ENCODE data around the gene CRYAB. TPM values are rescaled to one million over a fixed set of nuclear protein-coding genes. Genes with fewer than 3 reads are reported as not detected.

The CRYAB gene
- total RNA-seq, 2 donors from 2014 or later: not detected

DNA sequence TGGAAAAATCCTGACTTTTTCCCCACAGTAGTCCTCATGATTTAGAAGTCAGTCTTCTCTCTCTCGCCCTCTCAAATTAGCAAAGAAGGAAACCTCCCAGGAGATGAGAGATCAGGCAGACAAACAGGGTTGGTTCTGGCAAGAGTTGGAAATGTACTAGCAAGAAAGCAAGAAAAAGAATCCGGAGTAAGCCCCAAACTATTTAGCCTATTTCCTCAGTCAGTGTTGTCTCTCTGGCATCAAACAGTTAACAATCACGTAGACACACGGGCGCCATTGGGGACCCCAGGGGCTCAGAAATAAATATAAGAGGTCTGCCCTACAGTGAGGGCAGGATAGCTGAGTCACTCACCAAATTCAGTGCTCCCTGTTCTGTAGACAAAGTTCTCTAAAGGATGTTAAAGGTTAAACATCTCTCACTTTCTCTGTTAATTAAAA, 11.8 kb upstream of the CRYAB start:
- H3K27me3 Mint-ChIP-seq: peaks cover 3% of the 10 kb centered on the region
- no peak overlapping the region for H3K4me3 Mint-ChIP-seq
- no peak for ATAC-seq (replicated peaks)
- no peaks in the 10 kb centered on the region for H3K9me3 Mint-ChIP-seq
- no peaks in the 10 kb centered on the region for H3K4me1 Mint-ChIP-seq
- H3K27ac Mint-ChIP-seq: peak overlapping the region; percentile 34
- no peaks in the 10 kb centered on the region for H3K36me3 Mint-ChIP-seq (ENCODE audit: low read depth)

DNA sequence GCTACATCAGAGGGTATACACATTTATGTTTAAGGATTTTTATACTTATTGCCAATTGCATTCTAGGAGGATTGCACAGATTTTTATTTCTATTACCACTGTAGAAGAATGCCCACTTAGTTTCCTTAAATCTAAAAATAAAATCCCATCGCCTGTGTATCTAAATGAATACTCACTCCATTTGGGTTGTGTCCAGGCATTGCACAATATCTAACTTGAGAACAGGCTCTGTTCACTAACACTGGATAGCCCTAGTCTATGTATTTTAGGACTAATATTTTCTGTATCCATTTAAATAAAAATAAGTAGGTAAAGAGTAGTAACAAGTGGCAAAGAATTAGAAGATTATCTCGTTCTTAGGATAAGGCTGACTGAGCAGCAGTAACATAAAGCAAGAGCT, 11.2 kb upstream of the CRYAB start:
- Mint-ChIP-seq H3K27ac (peak overlapping the region; percentile 34), H3K9me3 (no peaks in the 10 kb centered on the region), H3K4me1 (no peaks in the 10 kb centered on the region), H3K36me3 (ENCODE audit: low read depth) (no peaks in the 10 kb centered on the region), H3K4me3 (no peak overlapping the region), H3K27me3 (peaks cover 3% of the 10 kb centered on the region)
- ATAC-seq (replicated peaks): no peak

DNA sequence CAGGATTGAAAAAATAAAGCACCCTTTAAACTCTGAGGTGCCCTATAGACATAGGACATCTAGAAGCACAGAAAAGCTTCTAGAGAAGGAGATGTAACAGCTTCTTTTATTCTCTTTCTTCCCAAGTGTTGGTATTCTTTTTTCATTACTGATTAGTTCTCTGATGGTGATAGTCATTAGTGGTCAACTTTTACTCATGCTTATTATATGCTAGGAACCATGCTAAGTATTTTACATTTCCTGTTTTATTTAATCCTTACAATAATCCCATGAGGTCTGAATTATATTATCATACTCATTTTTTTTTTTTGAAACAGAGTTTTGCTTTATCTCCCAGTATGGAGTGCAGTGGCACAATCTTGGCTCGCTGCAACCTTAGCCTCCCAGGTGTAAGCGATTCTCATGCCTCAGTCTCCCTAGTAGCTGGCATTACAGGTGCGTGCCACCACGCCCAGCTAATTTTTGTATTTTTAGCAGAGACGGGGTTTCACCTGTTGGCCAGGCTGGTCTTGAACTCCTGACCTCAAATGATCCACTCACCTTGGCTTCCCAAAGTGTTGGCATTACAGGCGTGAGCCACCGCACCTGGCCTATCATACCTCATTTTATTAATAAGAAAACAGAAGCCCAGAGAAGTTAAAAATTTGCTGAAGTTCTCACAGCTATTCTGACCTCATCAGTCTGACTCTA, 10.1 kb upstream of the CRYAB start:
- Mint-ChIP-seq H3K4me3 (no peak overlapping the region), H3K36me3 (ENCODE audit: low read depth) (no peaks in the 10 kb centered on the region), H3K27ac (no peak overlapping the region), H3K4me1 (no peaks in the 10 kb centered on the region), H3K9me3 (no peaks in the 10 kb centered on the region), H3K27me3 (peaks cover 8% of the 10 kb centered on the region)
- ATAC-seq (replicated peaks): no peak

DNA sequence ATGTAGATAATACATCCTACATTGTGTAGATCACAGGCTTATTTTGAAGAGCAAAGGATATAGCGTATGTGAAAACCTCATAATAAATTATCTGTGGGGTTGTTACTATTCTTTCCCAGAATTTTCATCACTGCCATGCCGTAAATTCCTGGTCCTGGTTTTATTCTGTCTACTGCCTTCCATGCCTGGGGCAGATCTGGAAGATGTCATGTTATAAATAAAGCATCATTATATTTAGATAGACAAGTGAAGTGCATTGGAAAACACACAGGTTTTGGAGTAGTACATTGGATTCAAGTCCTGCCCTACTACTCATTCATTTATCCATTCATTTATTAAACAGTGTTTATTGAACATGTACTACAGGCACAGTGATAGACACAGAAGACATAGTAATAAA, 9.3 kb upstream of the CRYAB start:
- Mint-ChIP-seq H3K27ac (no peak overlapping the region), H3K9me3 (no peaks in the 10 kb centered on the region), H3K4me3 (no peak overlapping the region), H3K27me3 (peaks cover 15% of the 10 kb centered on the region), H3K36me3 (ENCODE audit: low read depth) (no peaks in the 10 kb centered on the region), H3K4me1 (no peaks in the 10 kb centered on the region)
- no peak for ATAC-seq (replicated peaks)

DNA sequence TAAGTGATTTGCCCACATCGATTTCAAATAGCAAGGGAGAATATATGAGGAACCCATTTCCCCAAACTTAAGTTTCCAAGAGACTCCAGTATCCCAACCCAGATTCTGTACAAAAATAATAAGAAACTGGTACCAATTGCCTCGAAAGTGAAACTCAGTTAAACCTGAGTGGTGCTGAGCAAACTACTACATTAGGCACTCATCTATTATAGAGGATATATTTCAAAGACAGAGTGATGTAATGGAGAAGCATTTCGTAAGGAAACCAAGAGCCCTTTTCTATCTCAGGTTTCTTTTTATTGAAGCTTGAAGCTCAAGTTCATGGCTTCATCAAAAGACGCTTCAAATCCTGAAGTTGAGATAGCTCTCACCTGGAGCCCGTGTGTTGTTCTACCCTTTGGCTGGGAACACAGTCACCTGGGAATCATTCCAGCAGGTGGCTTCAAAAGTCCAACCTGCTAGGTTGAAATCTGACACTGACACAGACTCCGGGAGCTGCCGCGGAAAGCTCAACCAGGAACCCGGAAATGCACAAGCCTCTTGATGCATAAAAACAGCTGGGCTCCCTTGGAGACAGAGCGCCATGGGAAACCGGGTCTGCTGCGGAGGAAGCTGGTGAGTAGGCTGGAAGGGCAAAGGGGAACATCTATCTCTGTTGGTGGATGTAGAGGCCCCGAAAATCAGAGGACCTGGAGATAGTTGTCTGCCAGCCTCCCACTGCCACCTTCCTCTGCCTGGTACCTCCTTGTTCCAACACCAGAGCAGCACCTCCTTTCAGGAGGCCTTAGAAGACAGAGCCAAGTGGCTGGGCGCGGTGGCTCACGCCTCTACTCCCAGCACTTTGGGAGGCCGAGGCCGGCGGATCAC, 7.1 kb upstream of the CRYAB start, which contains the start of gene C11orf52:
TSS of gene C11orf52 (plus strand) at position 524 of the 867 bp plus-strand sequence. CDS start at position 584, 60 bp downstream.
- Mint-ChIP-seq H3K4me1 (no peaks in the 10 kb centered on the region), H3K27ac (no peak within 1 kb of the TSS)

DNA sequence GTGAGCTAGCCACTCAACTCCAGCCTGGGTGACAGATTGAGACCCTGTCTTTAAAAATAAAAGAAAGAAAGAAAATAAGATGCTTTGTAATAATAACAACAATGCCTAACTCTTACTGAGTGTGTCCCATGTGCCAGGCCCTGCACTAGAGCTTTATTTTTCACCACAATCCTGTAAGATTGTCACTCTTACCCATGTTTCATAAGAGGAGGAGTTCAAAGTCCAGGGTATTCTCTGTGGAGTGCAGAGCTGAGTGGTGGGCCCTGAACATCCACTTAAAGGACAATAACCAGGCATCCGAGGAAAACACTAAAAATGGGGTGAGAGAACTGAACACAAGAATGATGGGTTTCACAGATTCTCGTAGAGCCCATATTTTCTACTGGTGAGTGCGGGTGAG, 6.2 kb upstream of the CRYAB start:
- Mint-ChIP-seq H3K4me1 (no peaks in the 10 kb centered on the region), H3K4me3 (no peak overlapping the region), H3K9me3 (no peaks in the 10 kb centered on the region), H3K36me3 (ENCODE audit: low read depth) (no peaks in the 10 kb centered on the region), H3K27ac (no peak overlapping the region), H3K27me3 (peaks cover 31% of the 10 kb centered on the region)
- no peak for ATAC-seq (replicated peaks)

More for the DNA sequence above, 7.1 kb upstream of the CRYAB start, which contains the start of gene C11orf52:
- peaks cover 26% of the 10 kb centered on the region for H3K27me3 Mint-ChIP-seq
- H3K36me3 Mint-ChIP-seq (ENCODE audit: low read depth): no peaks in the 10 kb centered on the region
- no peak within 1 kb of the TSS for H3K4me3 Mint-ChIP-seq
- no peak for ATAC-seq (replicated peaks)
- no peaks in the 10 kb centered on the region for H3K9me3 Mint-ChIP-seq

DNA sequence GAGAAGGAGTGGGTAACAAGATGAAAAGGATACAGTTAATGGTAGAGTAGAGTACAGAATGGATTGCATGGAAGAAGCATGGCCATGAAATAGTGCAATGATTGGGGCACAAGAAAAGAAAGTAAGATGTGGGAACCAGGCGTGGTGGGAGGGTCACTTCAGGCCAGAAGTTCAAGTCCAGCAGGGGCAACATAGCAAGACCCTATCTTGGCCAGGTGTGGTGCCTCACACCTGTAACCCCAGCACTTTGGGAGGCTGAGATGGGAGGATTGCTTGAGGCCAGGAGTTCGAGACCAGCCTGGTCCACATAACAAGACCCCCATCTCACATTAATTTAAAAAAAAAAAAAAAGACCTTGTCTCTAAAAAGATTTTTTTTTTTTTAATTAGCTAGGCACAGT, 5.7 kb upstream of the CRYAB start:
- Mint-ChIP-seq H3K36me3 (ENCODE audit: low read depth) (no peaks in the 10 kb centered on the region), H3K27me3 (peaks cover 31% of the 10 kb centered on the region), H3K4me3 (no peak overlapping the region), H3K9me3 (no peaks in the 10 kb centered on the region), H3K4me1 (no peaks in the 10 kb centered on the region), H3K27ac (no peak overlapping the region)
- no peak for ATAC-seq (replicated peaks)

DNA sequence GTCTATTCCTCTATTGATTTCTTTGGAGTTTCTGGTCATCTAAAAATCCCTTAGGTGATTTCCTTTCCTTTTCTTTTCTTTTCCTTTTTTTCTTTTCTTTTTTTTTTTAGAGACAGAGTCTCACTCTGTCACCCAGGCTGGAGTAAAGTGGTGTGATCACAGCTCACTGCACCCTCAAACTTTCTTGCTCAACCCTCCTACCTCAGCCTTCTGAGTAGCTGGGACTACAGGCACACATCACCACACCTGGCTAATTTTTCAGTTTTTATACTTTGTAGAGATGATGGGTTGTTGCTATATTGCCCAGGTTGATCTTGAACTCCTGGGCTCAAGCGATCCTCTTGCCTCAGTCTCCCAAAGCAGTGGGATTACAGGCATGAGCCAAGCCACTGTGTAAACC, 5.2 kb upstream of the CRYAB start:
- no peak for ATAC-seq (replicated peaks)

DNA sequence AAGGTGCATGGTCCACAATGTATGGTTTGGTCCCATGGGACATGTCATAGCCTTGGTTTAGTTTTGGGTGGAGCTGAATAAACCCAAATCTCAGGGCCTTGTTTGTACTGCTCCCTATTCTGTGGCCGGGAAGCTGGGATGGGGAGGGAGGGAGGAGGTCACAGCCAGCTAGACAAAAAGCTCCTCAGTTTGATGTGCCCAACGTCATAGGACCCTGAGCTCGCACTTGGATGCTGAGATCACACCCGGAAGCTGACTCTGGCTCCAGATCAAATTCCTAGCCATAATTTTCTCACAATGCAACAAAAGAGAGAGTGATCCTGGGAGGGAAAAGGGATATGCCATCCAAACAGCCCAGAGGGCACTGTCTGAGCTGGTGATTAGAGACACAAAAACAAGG, 2.4 kb upstream of the CRYAB start:
- no peaks in the 10 kb centered on the region for H3K9me3 Mint-ChIP-seq
- no peak overlapping the region for H3K27ac Mint-ChIP-seq
- H3K4me1 Mint-ChIP-seq: no peaks in the 10 kb centered on the region
- H3K27me3 Mint-ChIP-seq: peaks cover 46% of the 10 kb centered on the region
- H3K36me3 Mint-ChIP-seq (ENCODE audit: low read depth): no peaks in the 10 kb centered on the region
- ATAC-seq (replicated peaks): no peak
- H3K4me3 Mint-ChIP-seq: no peak overlapping the region

More for the DNA sequence above, 5.2 kb upstream of the CRYAB start:
- H3K4me3 Mint-ChIP-seq: no peak overlapping the region
- peaks cover 37% of the 10 kb centered on the region for H3K27me3 Mint-ChIP-seq
- H3K27ac Mint-ChIP-seq: no peak overlapping the region
- H3K9me3 Mint-ChIP-seq: no peaks in the 10 kb centered on the region
- H3K36me3 Mint-ChIP-seq (ENCODE audit: low read depth): no peaks in the 10 kb centered on the region
- no peaks in the 10 kb centered on the region for H3K4me1 Mint-ChIP-seq

DNA sequence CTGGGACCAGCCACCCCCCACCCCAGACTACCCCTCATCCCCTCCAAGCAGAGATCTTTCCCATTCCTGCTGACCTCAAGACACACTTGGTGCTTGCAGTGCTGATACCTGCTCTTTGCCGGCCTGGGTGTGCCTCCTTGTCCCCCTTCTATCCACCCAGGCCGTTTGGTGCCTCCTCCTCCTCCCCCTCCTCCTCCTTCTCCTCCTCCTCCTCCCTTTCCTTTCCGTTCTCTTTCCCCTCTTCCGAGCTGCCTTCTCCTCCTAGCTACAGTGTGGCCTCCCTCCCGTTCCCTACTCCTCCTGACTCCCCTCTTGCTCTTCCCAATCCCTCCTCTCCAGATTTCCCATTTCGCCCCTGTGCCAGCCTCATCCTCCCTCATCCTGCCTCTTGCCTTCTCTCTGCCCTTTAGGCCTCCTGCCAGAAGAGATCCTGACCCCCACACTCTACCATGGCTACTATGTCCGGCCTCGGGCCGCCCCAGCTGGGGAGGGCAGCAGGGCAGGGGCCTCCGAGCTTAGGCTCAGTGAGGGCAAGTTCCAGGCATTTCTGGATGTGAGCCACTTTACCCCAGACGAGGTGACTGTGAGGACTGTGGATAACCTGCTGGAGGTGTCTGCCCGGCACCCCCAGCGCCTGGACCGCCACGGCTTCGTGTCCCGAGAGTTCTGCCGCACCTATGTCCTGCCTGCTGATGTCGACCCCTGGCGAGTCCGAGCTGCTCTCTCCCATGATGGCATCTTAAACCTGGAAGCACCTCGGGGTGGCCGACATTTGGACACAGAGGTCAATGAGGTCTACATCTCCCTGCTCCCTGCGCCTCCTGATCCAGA, 1.7 kb upstream of the CRYAB start:
- no peak for ATAC-seq (replicated peaks)
- Mint-ChIP-seq H3K9me3 (no peaks in the 10 kb centered on the region), H3K4me1 (no peaks in the 10 kb centered on the region), H3K4me3 (no peak overlapping the region), H3K27ac (no peak overlapping the region), H3K36me3 (ENCODE audit: low read depth) (no peaks in the 10 kb centered on the region), H3K27me3 (peaks cover 46% of the 10 kb centered on the region)

DNA sequence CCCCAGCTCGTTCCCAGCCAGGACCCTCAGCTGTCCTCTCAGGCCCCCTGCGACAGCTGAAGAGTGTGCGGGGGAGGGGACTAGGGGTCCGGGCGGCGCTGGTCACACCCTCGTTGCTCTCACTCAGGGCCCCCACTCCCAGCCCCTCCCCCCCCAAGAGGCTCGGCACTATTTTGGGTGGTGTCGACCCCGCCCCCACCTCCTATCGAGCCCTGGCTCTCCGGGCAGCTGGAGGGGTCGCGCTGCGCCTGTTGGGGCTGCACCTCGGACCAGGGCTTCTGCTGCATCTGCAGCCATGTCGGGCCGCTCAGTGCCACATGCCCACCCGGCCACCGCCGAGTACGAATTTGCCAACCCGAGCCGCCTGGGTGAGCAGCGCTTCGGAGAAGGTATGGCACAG, 965 bp upstream of the CRYAB start, which contains the start of gene HSPB2:
TSS of gene HSPB2 (plus strand) at position 200 of the 400 bp plus-strand sequence. CDS start at position 296, 96 bp downstream.
- H3K36me3 Mint-ChIP-seq (ENCODE audit: low read depth): no peaks in the 10 kb centered on the region
- H3K27ac Mint-ChIP-seq: no peak within 1 kb of the TSS

DNA sequence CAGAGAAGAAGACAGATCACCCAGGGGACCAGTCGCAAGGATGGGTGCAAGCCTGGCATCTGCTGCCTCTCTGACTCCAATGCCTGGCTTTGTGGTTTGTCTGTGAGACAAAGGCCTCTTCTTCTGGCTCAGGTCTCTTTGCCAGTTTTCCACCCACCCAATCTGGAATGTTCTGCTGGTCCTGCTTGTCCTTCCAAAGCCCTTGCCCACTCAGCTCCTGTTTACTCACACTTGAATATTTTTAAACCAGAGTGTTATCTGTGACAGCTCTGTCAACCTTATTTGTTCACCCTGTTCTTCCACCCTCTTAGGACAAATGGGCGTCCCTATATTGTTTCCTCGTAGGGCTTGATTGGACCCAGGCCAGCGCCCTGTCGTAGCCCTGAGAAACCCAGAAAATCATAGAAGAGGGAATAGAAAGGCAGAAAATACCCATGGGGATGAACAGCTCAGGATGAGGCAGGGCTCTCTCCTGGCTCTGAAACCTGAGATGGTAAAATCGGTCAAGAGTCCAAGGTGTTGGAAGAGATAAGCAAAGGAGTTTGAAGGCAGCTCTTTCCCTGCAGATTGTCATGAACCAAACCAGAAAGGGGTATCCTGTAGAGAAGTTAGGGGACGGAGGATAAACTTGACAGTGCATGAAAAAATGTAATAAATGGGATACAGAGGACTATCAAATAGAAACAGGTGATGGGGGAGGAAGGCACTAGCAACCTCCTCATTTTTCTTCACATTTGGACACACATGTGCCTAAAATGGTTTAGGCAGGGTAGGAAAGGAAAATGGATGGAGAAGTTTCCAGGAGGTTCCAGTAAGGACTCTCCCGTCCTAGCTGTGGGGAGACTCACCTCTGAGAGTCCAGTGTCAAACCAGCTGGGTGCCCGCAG, 651 bp downstream of the CRYAB start:
- no peak overlapping the region for H3K4me3 Mint-ChIP-seq
- H3K9me3 Mint-ChIP-seq: no peaks in the 10 kb centered on the region
- no peaks in the 10 kb centered on the region for H3K36me3 Mint-ChIP-seq (ENCODE audit: low read depth)
- peaks cover 34% of the 10 kb centered on the region for H3K27me3 Mint-ChIP-seq
- ATAC-seq (replicated peaks): no peak
- no peaks in the 10 kb centered on the region for H3K4me1 Mint-ChIP-seq
- H3K27ac Mint-ChIP-seq: no peak overlapping the region

More for the DNA sequence above, 965 bp upstream of the CRYAB start, which contains the start of gene HSPB2:
- H3K4me1 Mint-ChIP-seq: no peaks in the 10 kb centered on the region
- no peak for ATAC-seq (replicated peaks)
- no peaks in the 10 kb centered on the region for H3K9me3 Mint-ChIP-seq
- peaks cover 46% of the 10 kb centered on the region for H3K27me3 Mint-ChIP-seq
- no peak within 1 kb of the TSS for H3K4me3 Mint-ChIP-seq

DNA sequence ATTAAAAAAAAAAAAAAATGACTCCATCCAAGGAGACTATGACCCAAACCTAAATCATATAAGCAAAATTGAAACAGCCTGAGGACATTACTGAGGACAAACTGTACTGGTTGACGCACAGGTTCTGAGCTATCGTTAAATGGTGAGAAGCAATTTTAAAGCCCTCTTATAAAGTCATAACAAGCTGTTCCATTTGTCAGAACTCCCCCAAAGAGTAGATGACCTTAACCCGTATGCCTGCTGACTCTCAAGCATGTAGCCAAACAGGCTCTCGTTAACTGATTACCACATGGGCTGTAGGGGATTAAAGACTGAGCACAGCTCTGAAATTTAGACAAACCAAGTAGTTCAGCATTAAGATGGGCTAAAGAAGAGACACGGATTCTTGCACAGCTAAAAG, 2.2 kb downstream of the CRYAB start:
- no peak overlapping the region for H3K27ac Mint-ChIP-seq
- H3K9me3 Mint-ChIP-seq: no peaks in the 10 kb centered on the region
- H3K27me3 Mint-ChIP-seq: peaks cover 26% of the 10 kb centered on the region
- no peak for ATAC-seq (replicated peaks)
- no peak overlapping the region for H3K4me3 Mint-ChIP-seq
- no peaks in the 10 kb centered on the region for H3K36me3 Mint-ChIP-seq (ENCODE audit: low read depth)
- H3K4me1 Mint-ChIP-seq: no peaks in the 10 kb centered on the region

All from activated T-helper 17 cell treated with anti-CD3 and anti-CD28 coated beads, Interleukin-2, amount 50 U/mL, for 72 hours (primary cell).